HG03442 (cell line): ENCODE measurements around the gene STAT5A.
"Not testable (repeated sequence)": the region's sequence is repeated elsewhere in the genome, so short reads cannot be mapped to it uniquely, and the experiment has no call there.

Experiments used
- ATAC-seq: cut with Tn5 transposase; IDR thresholded peaks from one replicate; pipeline ENCODE4 v1.9.1; 2021; ENCODE audit warnings: mild to moderate bottlenecking, moderate library complexity; ENCODE audit not compliant: unreplicated experiment

STAT5A gene

DNA sequence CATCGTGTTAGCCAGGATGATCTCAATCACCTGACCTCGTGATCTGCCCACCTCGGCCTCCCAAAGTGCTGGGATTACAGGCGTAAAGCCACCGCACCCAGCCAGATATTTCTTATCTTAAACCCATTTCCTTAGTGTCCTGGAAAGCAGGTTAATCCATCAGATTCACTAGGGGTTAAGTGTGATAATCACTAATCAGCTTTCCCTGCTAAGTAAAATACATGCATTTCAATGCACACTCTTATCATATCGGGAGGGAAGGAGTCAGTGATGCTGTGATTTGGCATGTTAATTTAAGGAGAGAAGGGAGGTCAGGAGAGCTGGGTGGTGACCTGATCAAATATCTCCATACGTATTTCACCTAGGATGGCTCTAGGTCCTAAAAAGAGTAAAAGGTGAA, 70.8 kb downstream of the STAT5A start:
- ATAC-seq = no peak

DNA sequence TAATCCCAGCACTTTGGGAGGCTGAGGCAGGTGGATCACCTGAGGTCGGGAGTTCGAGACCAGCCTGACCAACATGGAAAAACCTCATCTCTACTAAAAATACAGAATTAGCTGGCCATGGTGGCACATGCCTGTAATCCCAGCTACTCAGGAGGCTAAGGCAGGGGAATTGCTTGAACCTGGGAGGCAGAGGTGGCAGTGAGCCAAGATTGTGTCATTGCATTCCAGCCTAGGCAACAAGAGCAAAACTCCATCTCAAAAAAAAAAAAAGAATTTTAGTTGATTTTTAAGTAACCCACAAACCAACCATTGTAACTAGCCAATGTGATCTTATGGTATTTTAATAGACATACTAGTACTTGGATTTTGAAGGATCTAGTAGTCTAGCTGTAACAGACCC, 72.1 kb downstream of the STAT5A start:
- not testable (repeated sequence) for ATAC-seq
